Stimulated activated CD4-positive, alpha-beta T cell treated with anti-CD3 and anti-CD28 coated beads, TNF-alpha, amount 100 ng/mL, for 24 hours (primary cell): ENCODE data around the gene LHPP.
"Not testable (repeated sequence)": the region's sequence is repeated elsewhere in the genome, so short reads cannot be mapped to it uniquely, and the experiment has no call there.

Experiments used
- DNase-seq, 3 experiments: peaks; one replicate each; pipeline ENCODE4 v3.0.0-alpha.2; 2020; ENCODE audit warnings: low read depth in 3 of 3

The LHPP gene

GRCh38 chr10:124570646-124571045, 109.0 kb downstream of the LHPP start:
- DNase-seq: no peak

DNA sequence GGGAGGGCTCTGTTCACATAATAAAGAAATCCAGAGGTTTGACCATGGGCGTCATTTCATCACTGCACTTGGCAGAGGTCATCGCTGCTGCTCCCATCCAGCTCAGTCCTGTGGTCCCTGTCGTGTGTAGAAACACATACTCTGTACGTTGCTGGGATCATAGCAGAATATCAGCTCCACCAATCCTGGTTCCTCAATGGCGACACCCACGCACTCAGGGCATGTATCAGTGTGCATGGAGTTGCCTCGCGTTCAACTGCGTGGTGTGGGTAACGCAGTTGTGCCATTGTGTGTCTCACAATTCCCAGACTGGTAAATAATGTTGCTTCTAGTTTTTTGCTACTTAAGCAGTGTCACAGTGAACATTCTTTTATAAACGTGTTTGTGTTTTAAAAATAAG, 111.1 kb downstream of the LHPP start:
- DNase-seq: no peak

DNA sequence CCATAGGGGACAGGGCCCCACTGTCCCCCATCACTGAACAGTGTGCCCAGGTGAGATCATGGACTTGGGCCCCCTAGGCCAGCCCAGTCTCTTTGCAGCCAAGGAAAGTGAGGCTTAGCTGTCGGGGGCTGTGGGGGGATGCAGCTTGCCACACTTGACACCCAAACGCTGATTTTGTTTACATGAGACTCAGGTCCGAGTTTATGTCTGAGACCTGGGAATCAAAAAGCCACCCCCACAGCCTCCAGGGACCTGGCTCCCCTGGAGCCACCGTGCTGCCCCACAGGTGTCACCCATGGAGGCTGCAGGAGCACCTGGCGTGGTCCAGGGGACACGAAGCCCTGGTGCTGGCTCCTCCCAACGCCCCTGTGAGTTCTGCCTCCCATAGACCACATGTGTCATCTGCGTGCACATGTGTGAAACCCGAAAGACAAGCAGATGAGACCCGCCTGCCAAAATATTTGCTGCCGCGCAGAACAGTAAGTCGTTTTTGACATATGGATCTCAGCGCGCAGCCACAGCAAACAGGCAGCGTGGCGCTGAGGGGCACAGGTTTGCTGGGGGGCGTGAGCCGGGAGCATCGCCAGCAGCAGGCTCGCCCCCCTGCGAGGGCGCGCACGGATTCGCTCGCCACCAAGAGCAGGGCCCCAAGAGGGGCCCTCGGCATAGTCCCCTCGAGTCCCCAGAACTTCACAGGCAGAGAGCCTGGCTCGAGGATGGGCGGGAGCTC, 112.3 kb downstream of the LHPP start:
- DNase-seq: no peak

DNA sequence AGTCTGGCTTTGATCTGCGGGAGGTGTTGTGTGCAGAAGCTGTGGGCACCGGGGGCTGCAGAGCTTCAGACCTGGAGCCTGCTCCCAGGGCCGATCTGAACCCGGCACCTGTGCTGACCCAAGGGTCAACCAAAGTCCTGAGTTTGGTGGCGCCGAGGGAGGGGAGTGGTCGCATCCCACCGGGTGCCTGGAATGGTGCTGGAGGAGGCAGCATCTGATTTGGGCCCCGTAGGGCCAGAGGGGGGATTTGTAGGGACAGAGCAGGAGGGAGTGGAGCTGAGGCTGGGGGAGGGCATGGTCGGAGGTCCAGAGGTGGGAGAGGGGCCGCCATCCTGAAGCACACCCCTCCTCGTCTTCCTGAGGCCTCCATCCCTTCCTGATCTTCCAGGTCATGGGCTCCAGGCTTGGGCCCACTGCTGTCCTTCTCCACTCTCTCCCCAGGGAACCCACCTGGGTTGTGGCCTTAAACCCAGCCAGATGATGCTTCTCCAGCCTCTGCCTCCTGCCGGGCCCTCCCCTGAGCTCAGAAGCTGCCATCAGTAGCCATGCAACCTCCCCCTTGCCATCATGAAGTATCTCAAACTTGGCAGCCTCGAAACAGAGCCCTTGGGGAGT, 112.9 kb downstream of the LHPP start:
- no peak for DNase-seq

GRCh38 chr10:124575107-124576035, 113.7 kb downstream of the LHPP start:
- DNase-seq: no peak

GRCh38 chr10:124576526-124577420, 115.2 kb downstream of the LHPP start:
- no peak for DNase-seq

- no peak for DNase-seq
Observed at GRCh38 chr10:124577651-124578050, 116.0 kb downstream of the LHPP start.

GRCh38 chr10:124578231-124579010, 116.8 kb downstream of the LHPP start:
- no peak for DNase-seq

DNA sequence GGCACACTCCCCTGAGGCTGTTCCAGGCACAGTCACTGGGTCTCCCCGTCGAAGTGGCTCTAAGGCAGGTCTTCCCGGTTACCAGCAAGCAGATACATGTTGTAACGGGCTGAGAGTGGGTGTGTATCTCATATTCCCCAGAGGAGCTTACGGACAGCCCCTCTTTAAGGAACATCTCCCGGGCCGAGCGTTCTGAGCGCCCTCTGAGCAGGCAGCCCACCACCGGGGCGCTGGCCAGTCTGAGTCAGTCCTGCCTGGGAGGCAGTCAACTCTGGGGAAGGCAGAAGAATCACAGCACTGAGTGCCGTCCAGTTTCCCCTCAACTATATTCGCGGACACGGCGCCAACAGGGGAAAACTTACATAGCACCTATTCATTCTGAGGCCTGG, 117.4 kb downstream of the LHPP start:
- DNase-seq: no peak

GRCh38 chr10:124586142-124586541, 124.5 kb downstream of the LHPP start:
- DNase-seq: no peak

DNA sequence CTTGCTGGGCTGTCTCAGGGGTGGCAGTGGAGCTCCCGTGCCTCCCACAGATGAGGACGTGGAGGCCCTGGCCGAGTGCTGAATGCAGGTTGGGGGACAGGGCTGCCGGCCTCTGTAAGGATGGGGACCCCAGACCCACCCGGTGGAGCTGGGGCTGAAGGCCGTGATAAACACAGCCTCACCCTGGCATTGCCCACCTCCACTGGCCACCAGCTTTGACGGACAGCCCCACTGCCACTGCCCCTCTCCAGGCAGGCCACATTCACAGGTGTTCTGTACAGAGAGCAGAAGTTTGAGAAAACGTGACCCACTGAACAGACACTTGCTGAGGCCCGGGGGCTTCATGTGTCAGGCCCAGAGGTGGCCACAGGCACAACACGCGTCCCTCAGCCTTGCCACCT, 126.2 kb downstream of the LHPP start:
- no peak for DNase-seq

- not testable (repeated sequence) for DNase-seq
Observed at GRCh38 chr10:124588341-124588735, 126.7 kb downstream of the LHPP start.

DNA sequence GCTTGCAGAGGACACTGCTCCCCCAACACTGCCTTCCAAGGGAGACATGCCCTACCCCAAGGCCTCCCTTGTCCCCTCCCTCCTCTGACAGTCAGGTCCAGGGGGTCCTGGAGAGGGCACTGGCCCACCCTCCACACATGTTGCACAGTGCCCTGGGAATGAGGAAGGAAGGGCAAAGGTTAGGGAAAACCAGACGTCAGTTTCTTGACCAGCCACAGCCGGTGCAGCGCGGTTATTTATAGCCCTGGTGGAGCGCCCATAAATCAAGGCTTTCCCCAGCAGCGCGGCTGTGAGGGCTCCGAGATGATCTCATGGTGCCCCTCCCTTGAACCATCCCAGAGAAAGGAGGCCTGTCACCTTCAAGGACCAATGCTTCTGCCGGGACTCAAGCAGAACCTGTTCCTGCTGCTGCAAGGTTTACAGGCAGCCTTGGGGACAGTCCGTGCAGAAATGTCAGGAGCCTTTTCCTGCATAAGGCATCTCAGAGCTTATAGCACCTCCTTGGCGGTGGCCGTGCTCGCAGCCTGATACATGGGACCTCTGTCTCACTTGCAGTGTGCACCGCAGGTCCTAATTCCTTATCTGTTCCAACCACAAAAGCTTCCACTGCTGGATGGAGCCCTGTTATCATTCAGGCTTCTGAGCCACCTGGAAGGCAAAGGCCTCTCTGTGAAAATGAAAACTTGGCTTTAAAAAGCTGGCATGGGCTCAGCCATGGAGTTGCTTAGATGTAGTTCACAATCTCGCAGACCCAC, 127.3 kb downstream of the LHPP start:
- no peak for DNase-seq

- no peak for DNase-seq
Observed at GRCh38 chr10:124589491-124590041, 127.9 kb downstream of the LHPP start.

GRCh38 chr10:124590216-124591122, 128.8 kb downstream of the LHPP start:
- DNase-seq: no peak

- DNase-seq: no peak
Observed at GRCh38 chr10:124591123-124591495, 129.5 kb downstream of the LHPP start.

- no peak for DNase-seq
Observed at GRCh38 chr10:124592101-124592500, 130.5 kb downstream of the LHPP start.

- DNase-seq: no peak
Observed at GRCh38 chr10:124592736-124593430, 131.3 kb downstream of the LHPP start.
